Type B pancreatic cell (in vitro differentiated cells): ENCODE results near the gene ZNF22. TPM values are rescaled to one million over a fixed set of nuclear protein-coding genes. Genes with fewer than 3 reads are reported as not detected.

Source experiments
- DNase-seq: peaks from one replicate; pipeline ENCODE4 v3.0.0; 2021; ENCODE audit warnings: mixed read lengths; ENCODE audit not compliant: unreplicated experiment; ENCODE audit errors: extremely low spot score
- H3K27ac Mint-ChIP-seq: 2 replicates; pipeline ENCODE4 v1.8.0; 2021; ENCODE audit warnings: mild to moderate bottlenecking, mixed read lengths
- H3K27me3 Mint-ChIP-seq: 2 replicates; pipeline ENCODE4 v1.8.0; 2021; ENCODE audit warnings: mixed read lengths
- H3K36me3 Mint-ChIP-seq: 2 replicates; pipeline ENCODE4 v1.8.0; 2021; ENCODE audit warnings: mixed read lengths
- H3K4me1 Mint-ChIP-seq: one replicate; pipeline ENCODE4 v1.8.0; 2021; ENCODE audit warnings: mixed read lengths; ENCODE audit not compliant: unreplicated experiment
- H3K4me3 Mint-ChIP-seq: 2 replicates; pipeline ENCODE4 v1.8.0; 2021; ENCODE audit warnings: mild to moderate bottlenecking, mixed read lengths
- H3K9me3 Mint-ChIP-seq: 2 replicates; pipeline ENCODE4 v1.8.0; 2021; ENCODE audit warnings: mixed read lengths
- CTCF ChIP-seq: fragments of 200-600 bp; sonication (generic); conservative IDR thresholded peaks from 2 replicates; pipeline ENCODE4 v1.5.0; 2021; ENCODE audit warnings: antibody characterized with exemption, mild to moderate bottlenecking
- total RNA-seq: library from RNA; stranded (reverse); gene quantifications from 2 replicates; pipeline ENCODE4 v1.2.1, GENCODE V29; 2021; ENCODE audit warnings: low replicate concordance

ZNF22 gene
- total RNA-seq, 1 donor from 2014 or later = 39.0 TPM

DNA sequence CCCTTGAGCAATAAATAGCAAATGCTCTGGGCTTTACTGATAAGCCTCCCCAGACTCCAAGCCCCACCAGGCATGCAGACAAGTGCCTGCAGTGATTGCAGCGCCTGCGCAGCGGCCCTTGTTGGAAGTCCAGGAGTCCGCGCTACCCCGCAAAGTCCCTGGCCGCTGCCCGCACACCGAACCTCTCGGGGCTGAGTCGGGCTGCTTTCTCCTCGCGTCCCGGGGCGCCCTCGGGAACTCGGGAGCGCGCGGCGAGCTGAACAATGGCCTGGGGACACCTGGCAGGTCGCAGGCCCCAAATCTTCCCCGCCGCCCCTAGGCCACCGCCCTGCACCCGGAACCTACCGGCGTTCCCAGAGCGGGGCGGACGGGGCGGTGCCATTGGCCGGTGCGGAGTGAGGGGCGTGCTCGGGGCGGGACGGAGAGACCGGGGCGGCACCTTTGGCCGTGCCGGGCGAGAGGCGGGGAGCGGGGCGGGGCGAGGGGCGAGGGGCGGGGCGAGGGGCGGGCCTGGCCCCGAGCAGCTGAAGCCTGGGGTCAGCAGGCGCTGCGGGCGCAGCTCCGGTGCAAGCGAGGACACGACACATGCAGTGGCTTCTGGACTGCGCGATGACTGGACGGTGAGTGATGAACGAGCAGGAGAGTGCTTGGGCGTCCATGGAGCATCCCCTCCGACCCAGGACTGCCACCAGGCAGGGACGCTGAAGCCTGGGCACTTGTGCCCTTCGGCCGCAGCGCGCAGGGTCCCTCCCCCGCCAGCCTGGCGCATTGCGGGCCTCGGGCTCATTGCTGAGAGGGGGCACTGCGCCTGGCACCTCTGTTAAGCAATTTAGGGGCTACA, 41.3 kb upstream of the ZNF22 start, which contains the start of gene RASSF4:
RASSF4 (plus strand) TSS at position 556 of the 841 bp plus-strand sequence. CDS start 10,401 bp downstream, outside the sequence.
- peak within 1 kb of the TSS; percentile 83 for H3K27ac Mint-ChIP-seq
- TF ChIP-seq CTCF = no peak
- no peaks in the 10 kb centered on the region for H3K27me3 Mint-ChIP-seq
- DNase-seq = peak; percentile 93
- peaks cover 9% of the 10 kb centered on the region for H3K36me3 Mint-ChIP-seq
- peak within 1 kb of the TSS; percentile 89 for H3K4me3 Mint-ChIP-seq
- no peaks in the 10 kb centered on the region for H3K9me3 Mint-ChIP-seq
- peaks cover 54% of the 10 kb centered on the region for H3K4me1 Mint-ChIP-seq

DNA sequence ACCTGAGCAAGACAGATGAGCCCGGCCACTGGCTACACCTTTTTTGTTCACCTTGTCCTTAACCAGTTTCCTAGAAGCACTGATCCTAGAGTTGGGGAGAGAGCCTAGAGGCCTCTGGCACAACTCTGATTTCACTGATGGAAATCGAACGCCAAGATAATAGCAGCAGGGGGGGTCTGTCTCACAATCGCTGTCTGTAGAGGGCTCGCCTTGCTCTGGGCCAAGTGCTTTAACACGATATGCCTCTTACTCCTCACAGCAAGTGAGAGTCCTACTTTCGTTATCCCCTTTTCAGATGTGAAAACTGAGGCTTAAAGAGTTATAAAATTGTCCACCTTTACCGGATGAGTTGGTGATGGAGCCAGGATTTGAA, 40.6 kb upstream of the ZNF22 start:
- Mint-ChIP-seq H3K4me3 (peak overlapping the region; percentile 89), H3K9me3 (no peaks in the 10 kb centered on the region), H3K36me3 (peaks cover 9% of the 10 kb centered on the region), H3K27ac (peak overlapping the region; percentile 75), H3K27me3 (no peaks in the 10 kb centered on the region), H3K4me1 (peaks cover 60% of the 10 kb centered on the region)
- TF ChIP-seq CTCF = no peak
- no peak for DNase-seq

- H3K4me1 Mint-ChIP-seq = peaks cover 66% of the 10 kb centered on the region
- peak overlapping the region; percentile 75 for H3K27ac Mint-ChIP-seq
- no peaks in the 10 kb centered on the region for H3K27me3 Mint-ChIP-seq
- peaks cover 9% of the 10 kb centered on the region for H3K36me3 Mint-ChIP-seq
- peak overlapping the region; percentile 89 for H3K4me3 Mint-ChIP-seq
- H3K9me3 Mint-ChIP-seq = no peaks in the 10 kb centered on the region
- TF ChIP-seq CTCF = no peak
- peak; percentile 47 for DNase-seq
Measured at GRCh38 chr10:44960482-44961229, 40.1 kb upstream of the ZNF22 start.

GRCh38 chr10:44961230-44961571, 39.5 kb upstream of the ZNF22 start:
- H3K4me3 Mint-ChIP-seq = peak overlapping the region; percentile 89
- no peak for TF ChIP-seq CTCF
- peaks cover 71% of the 10 kb centered on the region for H3K4me1 Mint-ChIP-seq
- H3K9me3 Mint-ChIP-seq = no peaks in the 10 kb centered on the region
- no peaks in the 10 kb centered on the region for H3K27me3 Mint-ChIP-seq
- H3K27ac Mint-ChIP-seq = peak overlapping the region; percentile 75
- H3K36me3 Mint-ChIP-seq = peaks cover 5% of the 10 kb centered on the region
- peak; percentile 52 for DNase-seq

DNA sequence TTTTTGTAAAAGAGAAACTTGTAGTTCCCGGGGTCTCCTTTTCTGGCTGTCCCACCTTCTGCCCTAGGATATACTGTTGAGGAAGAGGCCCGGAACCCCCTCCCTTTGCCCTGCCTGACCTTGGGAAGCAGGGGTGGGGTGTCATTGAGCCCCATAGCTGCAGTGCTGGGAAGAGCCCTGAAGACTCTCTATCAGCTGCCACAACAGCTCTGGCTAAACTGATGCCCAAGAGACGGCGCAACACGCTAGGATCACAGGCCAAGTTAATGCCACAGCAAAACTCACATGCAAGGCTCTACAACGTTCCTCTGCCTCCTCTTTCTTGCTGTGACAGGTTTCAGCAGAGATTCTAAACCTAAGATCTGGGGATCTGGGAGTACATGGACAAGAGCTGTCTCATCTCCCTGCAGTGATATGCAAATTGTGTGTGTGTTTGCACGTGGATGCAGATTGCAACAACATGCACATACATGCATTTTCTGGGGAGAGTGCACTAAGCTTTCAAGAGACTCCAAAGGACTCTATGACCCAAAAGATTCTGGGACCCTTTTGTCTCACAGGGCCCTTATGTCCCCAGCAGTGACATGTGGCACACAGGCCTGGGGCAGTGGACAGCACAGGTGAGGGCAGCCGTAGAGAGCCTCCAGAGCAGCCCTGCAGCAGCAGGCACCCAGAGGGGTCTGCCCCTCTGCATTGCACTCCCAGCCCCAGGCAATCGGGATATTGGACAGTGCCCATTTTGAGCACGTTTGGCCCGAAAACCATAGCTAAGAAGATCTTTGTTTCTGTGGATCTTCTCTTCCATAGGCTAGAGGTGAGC, 38.6 kb upstream of the ZNF22 start:
- Mint-ChIP-seq H3K27me3 (no peaks in the 10 kb centered on the region), H3K36me3 (no peaks in the 10 kb centered on the region), H3K9me3 (no peaks in the 10 kb centered on the region), H3K27ac (peak overlapping the region; percentile 55), H3K4me1 (peaks cover 73% of the 10 kb centered on the region), H3K4me3 (peak overlapping the region; percentile 49)
- DNase-seq = peak; percentile 53
- TF ChIP-seq CTCF = no peak
